SK-N-MC (cell line): Measurements from ENCODE around the gene SCTR.
A peak's percentile ranks its signal among the peaks of the same experiment; 100 is the strongest.

Source experiments
- DNase-seq: peaks from one replicate; pipeline ENCODE4 v3.0.0-alpha.2; 2011; ENCODE audit warnings: low read depth, low spot score
- H3K27ac ChIP-seq: fragments of 200-600 bp; sonication (generic); 2 replicates; pipeline ENCODE4 v1.5.1; 2016; ENCODE audit warnings: mixed run types
- H3K36me3 ChIP-seq: fragments of 200-600 bp; sonication (generic); 2 replicates; pipeline ENCODE4 v1.6.1; 2017; ENCODE audit warnings: antibody characterized with exemption, low read length, mixed read lengths; ENCODE audit not compliant: insufficient read depth
- H3K4me3 ChIP-seq: fragments of 200-600 bp; sonication (generic); 2 replicates; pipeline ENCODE4 v1.5.1; 2016
- H3K9ac ChIP-seq: fragments of 200-600 bp; sonication (generic); 2 replicates; pipeline ENCODE4 v1.8.0; 2017; ENCODE audit warnings: mixed run types, mixed read lengths; ENCODE audit not compliant: insufficient read length
- H3K9me3 ChIP-seq: fragments of 200-600 bp; sonication (generic); 2 replicates; pipeline ENCODE4 v1.6.1; 2017; ENCODE audit warnings: low read depth, mild to moderate bottlenecking, antibody characterized with exemption, low read length, moderate library complexity, mixed read lengths
- EZH2 ChIP-seq: fragments of 200-600 bp; sonication (generic); IDR thresholded peaks from one replicate; pipeline ENCODE4 v1.6.1; 2017; ENCODE audit warnings: antibody characterized with exemption
- FOXP2 ChIP-seq: optimal IDR thresholded peaks from 2 replicates; pipeline ENCODE3; 2011; ENCODE audit warnings: mild to moderate bottlenecking, moderate library complexity; ENCODE audit not compliant: insufficient read depth; ENCODE audit errors: extremely low read length, control extremely low read depth
- POLR2AphosphoS5 ChIP-seq: IDR thresholded peaks from 2 replicates; pipeline ENCODE4 v1.6.1; 2012; ENCODE audit warnings: mild to moderate bottlenecking, low read depth, low read length, borderline replicate concordance

SCTR gene

GRCh38 chr2:119455066-119455718 is 69.1 kb downstream of the SCTR start:
- Histone ChIP-seq H3K9me3 (no peaks in the 10 kb centered on the region), H3K4me3 (no peak overlapping the region), H3K36me3 (no peaks in the 10 kb centered on the region), H3K9ac (no peak overlapping the region), H3K27ac (no peak overlapping the region)
- TF ChIP-seq EZH2 (no peak), POLR2AphosphoS5 (no peak), FOXP2 (no peak)
- no peak for DNase-seq

GRCh38 chr2:119453972-119454593 is 70.2 kb downstream of the SCTR start:
- no peak overlapping the region for H3K27ac ChIP-seq
- H3K9ac ChIP-seq = no peak overlapping the region
- no peaks in the 10 kb centered on the region for H3K9me3 ChIP-seq
- DNase-seq = no peak
- H3K4me3 ChIP-seq = no peak overlapping the region
- TF ChIP-seq EZH2 (no peak), FOXP2 (no peak), POLR2AphosphoS5 (no peak)
- no peaks in the 10 kb centered on the region for H3K36me3 ChIP-seq

- TF ChIP-seq POLR2AphosphoS5 (no peak), FOXP2 (no peak), EZH2 (no peak)
- Histone ChIP-seq H3K27ac (no peak overlapping the region), H3K9ac (no peak overlapping the region), H3K4me3 (no peak overlapping the region), H3K9me3 (no peaks in the 10 kb centered on the region), H3K36me3 (no peaks in the 10 kb centered on the region)
- DNase-seq = no peak
Measured at GRCh38 chr2:119451336-119452050, 72.8 kb downstream of the SCTR start.

GRCh38 chr2:119449521-119449920 is 74.8 kb downstream of the SCTR start:
- H3K9ac ChIP-seq = no peak overlapping the region
- no peaks in the 10 kb centered on the region for H3K9me3 ChIP-seq
- H3K36me3 ChIP-seq = no peaks in the 10 kb centered on the region
- DNase-seq = peak; percentile 14
- TF ChIP-seq FOXP2 (no peak), EZH2 (no peak), POLR2AphosphoS5 (no peak)
- peak overlapping the region; percentile 82 for H3K27ac ChIP-seq
- H3K4me3 ChIP-seq = no peak overlapping the region; the same call in 1 of the 2 replicates

- Histone ChIP-seq H3K9me3 (no peaks in the 10 kb centered on the region), H3K36me3 (no peaks in the 10 kb centered on the region), H3K9ac (no peak overlapping the region), H3K4me3 (no peak overlapping the region), H3K27ac (no peak overlapping the region)
- DNase-seq = no peak
- TF ChIP-seq EZH2 = no peak
Measured at GRCh38 chr2:119448427-119449141, 75.7 kb downstream of the SCTR start.

GRCh38 chr2:119446037-119446436 is 78.2 kb downstream of the SCTR start:
- Histone ChIP-seq H3K36me3 (no peaks in the 10 kb centered on the region), H3K9me3 (no peaks in the 10 kb centered on the region), H3K27ac (no peak overlapping the region), H3K4me3 (no peak overlapping the region), H3K9ac (no peak overlapping the region)
- TF ChIP-seq FOXP2 (no peak), POLR2AphosphoS5 (no peak), EZH2 (no peak)
- DNase-seq = no peak

- Histone ChIP-seq H3K4me3 (no peak overlapping the region), H3K9ac (no peak overlapping the region), H3K9me3 (no peaks in the 10 kb centered on the region), H3K36me3 (no peaks in the 10 kb centered on the region), H3K27ac (no peak overlapping the region)
- no peak for DNase-seq
- TF ChIP-seq POLR2AphosphoS5 (no peak), FOXP2 (no peak), EZH2 (no peak)
Measured at GRCh38 chr2:119442850-119443249, 81.4 kb downstream of the SCTR start.

- Histone ChIP-seq H3K9ac (no peak overlapping the region), H3K9me3 (no peaks in the 10 kb centered on the region), H3K4me3 (no peak overlapping the region), H3K27ac (no peak overlapping the region), H3K36me3 (no peaks in the 10 kb centered on the region)
- TF ChIP-seq POLR2AphosphoS5 = no peak
- no peak for TF ChIP-seq EZH2
- no peak for TF ChIP-seq FOXP2
- DNase-seq = no peak
Measured at GRCh38 chr2:119442226-119442619, 82.1 kb downstream of the SCTR start.
